Mesendoderm (in vitro differentiated cells): ENCODE measurements around the gene TM7SF3.
A peak's percentile ranks its signal among the peaks of the same experiment; 100 is the strongest.

Experiments
- DNase-seq: peaks from one replicate; pipeline ENCODE4 v3.0.0; 2013
- H2AK5ac ChIP-seq: 2 replicates; pipeline ENCODE4 v1.6.1; 2013; ENCODE audit warnings: low read length, inconsistent platforms
- H2BK120ac ChIP-seq: 2 replicates; pipeline ENCODE4 v1.6.1; 2013; ENCODE audit warnings: low read depth, mild to moderate bottlenecking, low read length, moderate library complexity, mixed read lengths
- H2BK15ac ChIP-seq: replicated peaks from 2 replicates; pipeline ENCODE4 v1.6.1; 2013; ENCODE audit warnings: low read depth, mild to moderate bottlenecking, moderate library complexity
- H2BK5ac ChIP-seq: 2 replicates; pipeline ENCODE4 v1.6.1; 2013; ENCODE audit warnings: low read length, inconsistent platforms
- H3K18ac ChIP-seq: 2 replicates; pipeline ENCODE4 v1.6.1; 2013; ENCODE audit warnings: mild to moderate bottlenecking, low read length, mixed read lengths
- H3K23ac ChIP-seq: one replicate; pipeline ENCODE4 v1.6.1; 2013; ENCODE audit warnings: low read length
- H3K27ac ChIP-seq: 2 replicates; pipeline ENCODE4 v1.5.1; 2013; ENCODE audit warnings: low read depth, mild to moderate bottlenecking, inconsistent platforms, low read length, moderate library complexity
- H3K27me3 ChIP-seq: 2 replicates; pipeline ENCODE4 v1.6.1; 2013; ENCODE audit warnings: low read length, control low read depth, mild to moderate bottlenecking, inconsistent platforms; ENCODE audit not compliant: insufficient read depth, poor library complexity
- H3K36me3 ChIP-seq: 2 replicates; pipeline ENCODE4 v1.6.1; 2013; ENCODE audit warnings: low read length, inconsistent platforms; ENCODE audit not compliant: control insufficient read depth, insufficient read depth
- H3K4ac ChIP-seq: one replicate; pipeline ENCODE4 v1.6.1; 2013; ENCODE audit warnings: low read depth, mild to moderate bottlenecking, low read length, moderate library complexity
- H3K4me1 ChIP-seq: 2 replicates; pipeline ENCODE4 v1.6.1; 2013; ENCODE audit warnings: low read depth, low read length, inconsistent platforms; ENCODE audit not compliant: control insufficient read depth
- H3K4me2 ChIP-seq: 2 replicates; pipeline ENCODE4 v1.6.1; 2013; ENCODE audit warnings: low read length
- H3K4me3 ChIP-seq: 2 replicates; pipeline ENCODE4 v1.5.1; 2013; ENCODE audit warnings: mild to moderate bottlenecking, low read length
- H3K56ac ChIP-seq: one replicate; pipeline ENCODE4 v1.6.1; 2013; ENCODE audit warnings: low read length
- H3K79me1 ChIP-seq: 2 replicates; pipeline ENCODE4 v1.6.1; 2013; ENCODE audit warnings: low read length, inconsistent platforms
- H3K79me2 ChIP-seq: 2 replicates; pipeline ENCODE4 v1.6.1; 2013; ENCODE audit warnings: mild to moderate bottlenecking, low read length; ENCODE audit not compliant: control insufficient read depth, insufficient read depth
- H3K9ac ChIP-seq: 2 replicates; pipeline ENCODE4 v1.6.1; 2013; ENCODE audit warnings: low read length, inconsistent platforms
- H4K5ac ChIP-seq: one replicate; pipeline ENCODE4 v1.6.1; 2013; ENCODE audit warnings: low read length
- H4K8ac ChIP-seq: one replicate; pipeline ENCODE4 v1.6.1; 2013; ENCODE audit warnings: low read depth, mild to moderate bottlenecking, control low read depth, low read length, moderate library complexity
- WGBS: extraction: QIAGEN DNeasy Blood & Tissue Kit; methylation state at CpG from one replicate; pipeline ENCODE4 v1.1.7; 2013; ENCODE audit warnings: low lambda C conversion rate, missing lambda C conversion rate; ENCODE audit not compliant: insufficient coverage; ENCODE audit errors: extremely low coverage; 5-methylcytosine and 5-hydroxymethylcytosine counted together

The TM7SF3 gene

DNA sequence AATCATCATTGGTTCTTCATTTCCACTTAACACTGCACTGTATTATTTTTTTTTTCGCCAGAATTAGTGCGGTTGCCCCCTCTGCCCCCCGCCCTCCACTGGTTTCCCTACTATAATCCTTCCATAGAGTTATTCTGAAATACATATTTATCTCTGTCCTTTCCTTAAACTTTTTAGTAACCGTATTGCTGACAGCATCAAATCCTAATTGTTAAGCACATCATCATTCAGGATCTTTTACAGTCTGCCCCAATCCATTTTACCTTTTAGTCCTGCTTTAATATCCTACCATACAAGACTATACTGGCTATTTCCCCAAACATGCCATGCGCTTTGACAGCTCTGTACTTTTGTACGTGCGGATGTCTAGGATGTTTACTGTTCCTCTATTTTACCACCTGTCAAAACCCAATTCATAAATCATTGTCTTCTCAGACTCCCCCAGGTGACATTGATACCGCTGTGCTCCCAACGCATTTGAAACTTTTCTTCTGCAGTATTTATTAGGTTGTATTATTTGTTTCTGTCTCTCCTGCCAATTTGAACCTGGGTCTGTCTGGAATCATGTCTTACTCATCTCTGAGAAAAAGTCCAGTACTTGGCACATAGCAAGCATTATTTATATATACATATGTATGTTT lies 74.9 kb downstream of the TM7SF3 start:
- Histone ChIP-seq H3K79me2 (peaks cover 21% of the 10 kb centered on the region), H3K4me1 (no peaks in the 10 kb centered on the region), H4K5ac (no peak overlapping the region), H3K36me3 (no peaks in the 10 kb centered on the region), H3K18ac (no peak overlapping the region), H3K27ac (no peak overlapping the region), H2AK5ac (no peak overlapping the region), H3K4me3 (peak overlapping the region; percentile 60), H2BK5ac (no peak overlapping the region), H3K27me3 (no peaks in the 10 kb centered on the region), H2BK120ac (no peak overlapping the region), H3K56ac (peak overlapping the region; percentile 78), H4K8ac (no peak overlapping the region), H3K9ac (peak overlapping the region; percentile 80), H2BK15ac (no peak overlapping the region), H3K79me1 (peaks cover 3% of the 10 kb centered on the region), H3K4ac (no peak overlapping the region), H3K23ac (no peak overlapping the region), H3K4me2 (peak overlapping the region; percentile 42)
- DNase-seq: no peak
- WGBS: no CpG with 5 or more reads among the region's 9 CpGs

DNA sequence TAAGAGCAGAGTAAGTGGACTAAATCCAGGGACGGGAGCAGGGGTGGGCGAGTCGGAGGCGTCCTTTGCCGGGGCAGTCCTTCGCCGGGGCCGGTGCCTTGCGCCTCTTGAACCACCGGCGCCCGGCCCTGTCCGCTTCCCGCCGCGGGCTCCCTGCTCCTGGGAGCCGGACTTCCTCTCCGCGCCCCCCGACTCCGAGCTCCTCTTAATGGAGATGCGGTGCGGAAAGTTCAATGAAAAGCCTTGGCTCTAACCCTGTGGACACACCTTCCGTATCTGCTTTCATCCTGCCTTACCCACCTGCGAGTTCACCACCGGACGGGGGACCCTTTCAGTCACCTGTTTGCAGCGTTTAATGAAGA lies 75.5 kb downstream of the TM7SF3 start:
- Histone ChIP-seq H3K4me1 (no peaks in the 10 kb centered on the region), H3K4me2 (peak overlapping the region; percentile 42), H3K18ac (peak overlapping the region; percentile 42), H3K56ac (peak overlapping the region; percentile 78), H3K79me1 (peaks cover 3% of the 10 kb centered on the region), H3K4me3 (peak overlapping the region; percentile 60), H3K27me3 (no peaks in the 10 kb centered on the region), H3K79me2 (peaks cover 19% of the 10 kb centered on the region), H3K9ac (peak overlapping the region; percentile 80), H2BK5ac (no peak overlapping the region), H4K5ac (no peak overlapping the region), H4K8ac (no peak overlapping the region), H3K23ac (no peak overlapping the region), H3K4ac (peak overlapping the region; percentile 5), H2BK15ac (no peak overlapping the region), H3K27ac (peak overlapping the region; percentile 53), H3K36me3 (no peaks in the 10 kb centered on the region), H2AK5ac (no peak overlapping the region), H2BK120ac (no peak overlapping the region)
- no CpG with 5 or more reads among the region's 28 CpGs for WGBS
- DNase-seq: peak; percentile 55

DNA sequence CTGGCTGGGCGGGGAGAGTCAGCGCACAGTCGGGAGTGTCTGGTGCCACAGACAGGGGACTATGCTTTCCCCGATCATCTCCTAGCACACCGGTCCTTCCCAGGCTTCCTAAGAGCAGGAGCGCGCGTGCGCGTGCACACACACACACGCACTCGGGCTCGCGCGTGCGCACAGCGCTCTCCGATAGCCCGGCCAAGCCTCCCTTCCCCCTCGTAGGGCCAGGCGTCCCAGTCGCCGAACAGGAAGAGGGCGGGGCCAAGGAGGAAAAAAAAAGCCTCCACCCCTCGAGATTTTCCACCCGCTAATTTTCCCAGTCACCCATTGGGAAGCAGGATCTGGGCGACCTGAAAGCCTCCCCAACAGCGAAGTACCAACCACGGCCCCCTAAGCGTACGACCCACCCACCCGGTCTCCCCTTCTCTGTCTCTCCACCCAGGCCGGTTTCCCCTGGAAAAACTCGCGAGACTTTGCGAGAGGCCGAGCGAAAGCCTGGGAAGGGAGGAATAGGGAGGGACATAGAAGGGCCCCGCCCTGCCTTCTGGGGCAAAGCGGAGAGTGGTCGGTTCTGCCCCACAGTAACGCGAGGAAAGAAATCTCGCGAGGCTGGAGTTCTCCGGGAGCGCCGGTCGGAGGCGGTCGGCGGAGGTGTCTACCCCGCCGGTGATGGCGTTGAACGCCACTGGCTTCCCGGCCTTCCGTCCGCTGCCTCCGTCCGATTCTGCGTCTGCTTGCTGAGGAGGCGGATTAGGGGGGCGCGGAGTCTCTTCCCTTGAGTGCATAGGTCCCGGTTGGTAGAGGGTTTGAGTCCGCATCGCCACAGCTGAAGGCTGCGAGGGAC lies 76.1 kb downstream of the TM7SF3 start, which contains the start of the genes FGFR1OP2 and INTS13:
Gene FGFR1OP2 (plus strand): TSS at position 608 of the 838 bp plus-strand sequence. CDS start 15,689 bp downstream, outside the sequence.
Gene INTS13 (minus strand): TSS at position 119 of the 838 bp plus-strand sequence. CDS start 1,178 bp downstream, outside the sequence.
- peak within 1 kb of the TSS; percentile 5 for H3K4ac ChIP-seq
- peak within 1 kb of the TSS; percentile 78 for H3K56ac ChIP-seq
- peak within 1 kb of the TSS; percentile 73 for H3K4me3 ChIP-seq
- no peak within 1 kb of the TSS for H2BK120ac ChIP-seq
- H2AK5ac ChIP-seq: no peak within 1 kb of the TSS
- peak within 1 kb of the TSS; percentile 71 for H3K27ac ChIP-seq
- H3K79me2 ChIP-seq: peaks cover 19% of the 10 kb centered on the region
- peak; percentile 99 for DNase-seq
- WGBS: no CpG with 5 or more reads among the region's 69 CpGs
- no peak within 1 kb of the TSS for H4K5ac ChIP-seq
- no peak within 1 kb of the TSS for H3K23ac ChIP-seq
- no peak within 1 kb of the TSS for H4K8ac ChIP-seq
- H3K36me3 ChIP-seq: no peaks in the 10 kb centered on the region
- H3K18ac ChIP-seq: peak within 1 kb of the TSS; percentile 42
- H3K9ac ChIP-seq: peak within 1 kb of the TSS; percentile 80
- no peaks in the 10 kb centered on the region for H3K27me3 ChIP-seq
- H3K4me2 ChIP-seq: peak within 1 kb of the TSS; percentile 64
- H2BK15ac ChIP-seq: no peak within 1 kb of the TSS
- H3K79me1 ChIP-seq: peaks cover 3% of the 10 kb centered on the region
- peak within 1 kb of the TSS; percentile 0 for H2BK5ac ChIP-seq
- H3K4me1 ChIP-seq: no peaks in the 10 kb centered on the region

DNA sequence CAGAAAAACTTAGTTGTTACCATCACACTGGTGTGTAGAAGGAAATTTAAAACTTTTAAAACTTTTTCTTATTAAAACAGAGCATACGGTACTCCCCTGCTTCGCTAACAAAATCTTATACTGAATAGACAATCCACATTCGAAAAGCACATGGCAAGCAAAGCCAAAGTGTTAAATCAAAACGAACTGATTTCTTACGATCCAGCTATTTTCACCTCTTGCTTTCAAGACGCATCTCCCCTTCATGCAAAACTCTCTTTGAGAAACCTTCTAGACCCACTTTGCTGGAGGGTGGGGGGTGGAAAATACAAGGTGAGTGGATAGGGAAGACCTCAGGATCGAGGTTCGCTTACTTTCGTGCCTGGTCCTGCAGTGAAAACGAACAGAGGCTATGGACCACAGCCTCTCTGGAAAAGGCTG lies 76.7 kb downstream of the TM7SF3 start:
- Histone ChIP-seq H3K79me2 (peaks cover 19% of the 10 kb centered on the region), H2AK5ac (no peak overlapping the region), H3K23ac (no peak overlapping the region), H4K5ac (no peak overlapping the region), H2BK120ac (no peak overlapping the region), H3K27ac (no peak overlapping the region), H3K4me1 (no peaks in the 10 kb centered on the region), H2BK15ac (no peak overlapping the region), H3K79me1 (peaks cover 3% of the 10 kb centered on the region), H4K8ac (no peak overlapping the region), H3K4ac (no peak overlapping the region), H3K56ac (peak overlapping the region; percentile 78), H2BK5ac (peak overlapping the region; percentile 0), H3K4me2 (peak overlapping the region; percentile 64), H3K4me3 (peak overlapping the region; percentile 73), H3K9ac (peak overlapping the region; percentile 57), H3K27me3 (no peaks in the 10 kb centered on the region), H3K36me3 (no peaks in the 10 kb centered on the region), H3K18ac (no peak overlapping the region)
- WGBS: no CpG with 5 or more reads among the region's 10 CpGs
- no peak for DNase-seq

DNA sequence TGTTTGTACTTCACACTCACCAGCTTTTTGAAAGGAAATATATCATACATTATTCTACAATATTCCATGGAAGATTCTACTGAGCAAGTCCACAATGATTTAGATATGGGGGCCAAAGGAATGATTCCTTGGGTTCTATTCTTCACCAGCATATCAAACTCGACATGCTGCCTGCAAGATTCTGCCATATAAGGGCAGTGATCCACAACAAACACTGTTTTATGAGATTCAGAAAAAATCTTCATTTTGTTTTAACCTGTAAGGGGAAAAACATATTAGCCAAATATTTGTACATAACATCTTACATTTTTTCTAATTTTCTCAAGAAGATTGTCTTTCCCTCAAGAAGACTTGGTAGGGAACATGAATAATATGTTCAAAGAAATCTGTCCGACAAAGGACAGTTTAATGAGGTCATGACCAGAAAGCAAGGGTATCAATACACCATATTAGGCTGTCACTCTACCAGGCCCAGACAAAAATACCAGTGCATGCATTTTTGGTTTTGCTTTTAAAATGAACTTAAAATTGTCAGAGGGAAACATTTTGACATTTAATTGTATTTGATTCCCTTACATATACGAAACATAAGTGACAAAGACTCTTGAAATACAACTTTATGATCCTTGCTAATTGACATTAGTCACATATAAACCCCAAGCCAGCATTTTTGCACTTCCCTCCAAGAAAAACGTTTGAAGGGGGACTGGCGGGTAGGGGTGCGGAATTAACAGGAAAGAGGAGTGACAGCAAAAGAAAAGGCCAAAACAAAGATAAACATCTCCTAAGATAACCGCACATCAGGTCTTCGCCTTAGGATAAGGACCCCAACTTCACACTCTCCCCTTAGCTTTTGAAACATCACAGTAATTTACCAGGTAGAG lies 77.4 kb downstream of the TM7SF3 start:
- Histone ChIP-seq H2BK5ac (no peak overlapping the region), H3K4me1 (no peaks in the 10 kb centered on the region), H3K9ac (peak overlapping the region; percentile 57), H2AK5ac (no peak overlapping the region), H3K4me2 (peak overlapping the region; percentile 64), H3K36me3 (no peaks in the 10 kb centered on the region), H3K4me3 (peak overlapping the region; percentile 73), H4K8ac (no peak overlapping the region), H3K56ac (peak overlapping the region; percentile 26), H3K79me2 (peaks cover 17% of the 10 kb centered on the region), H3K27me3 (no peaks in the 10 kb centered on the region), H3K23ac (no peak overlapping the region), H2BK15ac (no peak overlapping the region), H2BK120ac (no peak overlapping the region), H3K4ac (no peak overlapping the region), H4K5ac (no peak overlapping the region), H3K27ac (no peak overlapping the region), H3K79me1 (peaks cover 2% of the 10 kb centered on the region), H3K18ac (no peak overlapping the region)
- peak; percentile 41 for DNase-seq
- no CpG with 5 or more reads among the region's 8 CpGs for WGBS
